DMS153 (cell line): Measurements from ENCODE around the gene OSCAR.

Source experiments
- DNase-seq: peaks from one replicate; lab custom pipeline; 2025; lab: John Stamatoyannopoulos, UW

The OSCAR gene

GRCh38 chr19:54094426-54095000, 6.1 kb downstream of the OSCAR start:
- no peak for DNase-seq

DNA sequence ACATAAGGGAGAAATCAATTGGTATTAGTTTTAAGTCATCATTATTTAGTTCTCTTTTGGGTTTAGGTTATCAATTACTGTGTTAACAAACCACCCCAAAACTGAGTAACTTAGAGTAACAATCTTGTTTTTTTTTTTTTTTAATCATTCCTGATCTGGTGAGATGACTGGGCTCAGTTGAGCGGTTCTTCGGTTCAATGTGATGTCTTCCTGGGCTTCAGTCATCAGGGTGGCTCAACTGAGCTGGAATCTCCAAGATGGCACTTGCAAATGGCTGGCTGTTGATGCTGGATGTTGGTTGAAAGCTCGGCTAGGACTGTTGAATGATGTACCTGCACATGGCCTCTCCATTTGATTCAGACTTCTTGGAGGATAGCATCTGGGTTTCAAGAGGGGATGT, 16.2 kb downstream of the OSCAR start:
- DNase-seq = no peak

DNA sequence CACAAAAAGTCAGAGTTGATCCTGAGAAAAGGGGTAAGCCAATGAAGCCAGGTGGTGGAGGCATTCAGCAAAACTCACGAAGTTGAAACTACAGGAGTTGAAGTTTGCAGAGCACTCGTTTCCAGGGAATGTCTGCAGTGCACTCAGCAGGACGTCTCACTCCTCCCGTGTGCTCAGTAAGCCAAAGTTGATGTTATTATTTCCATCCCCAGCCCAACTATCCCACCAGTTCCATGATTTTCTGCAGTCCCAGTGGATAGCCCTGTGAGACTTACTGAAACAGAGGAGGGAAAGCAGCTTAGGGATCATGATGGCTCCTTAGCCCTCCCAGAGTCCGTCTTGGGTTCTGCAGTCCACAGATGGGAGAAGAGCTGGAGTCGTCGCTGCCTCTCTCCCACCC, 19.6 kb downstream of the OSCAR start, which contains the start of gene TARM1:
Gene TARM1, minus strand, starts transcription at position 334 of the 400 bp plus-strand sequence. Its CDS starts 25 bp downstream, at position 309.
- DNase-seq = no peak

- DNase-seq = no peak
Observed at GRCh38 chr19:54077334-54077733, 23.3 kb downstream of the OSCAR start.

DNA sequence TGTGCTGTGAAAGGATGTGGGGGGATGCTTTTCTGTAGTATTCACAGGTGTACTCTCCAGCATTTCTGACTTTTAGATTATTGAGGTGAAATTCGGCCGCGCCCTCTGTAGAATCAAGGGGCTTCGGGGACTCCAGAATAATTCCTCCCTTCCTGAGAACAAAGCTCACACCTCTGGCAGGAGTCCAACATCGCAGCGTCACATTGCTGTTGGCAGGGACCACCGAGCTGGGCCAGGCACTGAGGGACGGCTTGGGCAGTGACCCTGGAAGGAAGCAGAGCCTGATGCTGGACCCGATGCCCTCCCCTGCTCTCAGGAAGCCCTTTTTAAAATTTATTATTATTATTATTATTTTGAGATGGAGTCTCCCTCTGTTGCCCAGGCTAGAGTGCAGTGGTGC, 25.8 kb downstream of the OSCAR start:
- no peak for DNase-seq

- no peak for DNase-seq
Observed at GRCh38 chr19:54073829-54074228, 26.8 kb downstream of the OSCAR start.

- no peak for DNase-seq
Observed at GRCh38 chr19:54069470-54069869, 31.1 kb downstream of the OSCAR start.

GRCh38 chr19:54063350-54064116, 37.1 kb downstream of the OSCAR start, which contains the start of gene VSTM1:
TSS of gene VSTM1 (minus strand) at chr19:54063897. CDS start at chr19:54063777, 120 bp downstream.
- DNase-seq = no peak

DNA sequence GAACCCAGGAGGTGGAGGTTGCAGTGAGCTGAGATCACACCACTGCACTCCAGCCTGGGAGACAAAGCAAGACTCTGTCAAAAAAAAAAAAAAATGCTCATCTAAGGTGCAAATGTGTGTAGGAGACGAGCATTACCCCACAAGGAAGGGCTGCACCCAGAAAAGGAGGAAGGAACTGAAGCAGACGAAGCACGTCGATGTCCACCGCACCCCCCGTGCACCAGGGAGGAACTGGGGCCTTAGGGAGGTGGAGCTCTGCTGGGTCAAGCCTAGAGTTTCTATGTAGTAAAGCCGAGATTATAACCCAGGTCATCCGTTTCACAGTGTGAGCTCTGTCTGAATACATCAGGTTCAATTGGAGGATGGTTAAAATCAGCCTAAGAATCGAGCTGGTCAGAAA, 38.0 kb downstream of the OSCAR start:
- no peak for DNase-seq

DNA sequence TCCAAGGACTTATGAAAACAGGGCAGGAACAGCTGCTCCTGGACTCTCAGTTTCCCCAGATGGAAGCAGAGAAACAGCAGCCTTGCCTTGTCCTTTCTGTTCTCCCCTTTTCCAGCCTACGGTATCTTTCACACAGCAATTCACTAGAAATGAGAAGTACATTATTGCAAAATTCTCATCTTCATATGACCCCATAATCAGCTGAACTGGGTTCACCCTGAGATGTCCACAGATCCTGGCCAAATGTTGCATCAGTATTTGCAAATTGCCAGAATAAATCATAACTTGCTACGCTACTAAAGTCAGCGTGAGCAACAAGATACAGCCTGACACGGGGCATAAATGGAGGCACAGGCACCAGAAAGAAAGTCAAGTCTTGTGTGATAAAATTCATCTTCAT, 53.0 kb downstream of the OSCAR start:
- DNase-seq = no peak

DNA sequence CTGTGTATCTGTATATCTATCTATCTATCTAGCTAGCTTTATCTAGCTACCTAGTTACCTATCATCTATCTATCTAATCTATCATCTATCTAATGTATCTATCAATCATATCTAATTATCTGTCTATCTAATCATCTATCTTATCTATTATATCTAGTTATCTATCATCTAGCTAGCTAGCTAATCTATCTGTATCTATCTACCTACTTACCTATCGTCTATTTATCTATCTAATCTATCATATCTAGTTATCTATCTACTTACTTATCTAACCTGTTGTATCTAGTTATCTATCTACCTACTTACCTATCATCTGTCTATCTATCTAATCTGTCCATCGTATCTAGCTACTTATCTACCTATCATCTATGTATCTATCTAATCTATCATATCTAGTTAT, 54.8 kb downstream of the OSCAR start:
- DNase-seq = no peak
